BJ (cell line): Measurements from ENCODE around the gene TUBB. TPM values are rescaled to one million over a fixed set of nuclear protein-coding genes. Genes with fewer than 3 reads are reported as not detected.
"Not testable (repeated sequence)": the region's sequence is repeated elsewhere in the genome, so short reads cannot be mapped to it uniquely, and the experiment has no call there.

Experiments used
- CTCF ChIA-PET: fragments of 350-600 bp; formaldehyde crosslinking; extraction: SDS; loops from one replicate; lab custom pipeline; 2021; ENCODE audit warnings: antibody characterized with exemption, inconsistent platforms; lab: Yijun Ruan, JAX
- POLR2A ChIA-PET: fragments of 300-600 bp; sonication (Branson Sonifier 250); formaldehyde crosslinking; extraction: SDS; loops from one replicate; lab custom pipeline; 2021; ENCODE audit warnings: antibody characterized with exemption; lab: Charles Lee
- DNase-seq: peaks from one replicate; pipeline ENCODE4 v3.0.0-alpha.2; 2011; ENCODE audit warnings: low read depth
- H3K27me3 ChIP-seq: 2 replicates; pipeline ENCODE4 v1.6.0; 2011; ENCODE audit warnings: low read length; ENCODE audit not compliant: control insufficient read depth, insufficient read depth
- H3K36me3 ChIP-seq: 2 replicates; pipeline ENCODE4 v1.5.1; 2011; ENCODE audit warnings: low read length; ENCODE audit not compliant: control insufficient read depth, insufficient read depth
- H3K4me3 ChIP-seq: 2 replicates; pipeline ENCODE4 v1.5.1; 2011; ENCODE audit warnings: low read depth, mild to moderate bottlenecking, control low read depth, low read length
- polyA plus RNA-seq: library from polyadenylated mRNA; depleted of rRNA; stranded (reverse); fragments of >200 nt; gene quantifications from 2 replicates; pipeline ENCODE4 v1.2.3, GENCODE V29; 2011
- TF ChIP-seq, protein P1 (sequence below): IDR thresholded peaks from 2 replicates; pipeline ENCODE4 v1.5.1; 2011; ENCODE audit warnings: low read depth, mild to moderate bottlenecking, control low read depth, inconsistent platforms, low read length, moderate library complexity; ENCODE audit not compliant: insufficient read depth

Gene TUBB
- polyA plus RNA-seq, 1 experiment: 1,840 TPM

DNA sequence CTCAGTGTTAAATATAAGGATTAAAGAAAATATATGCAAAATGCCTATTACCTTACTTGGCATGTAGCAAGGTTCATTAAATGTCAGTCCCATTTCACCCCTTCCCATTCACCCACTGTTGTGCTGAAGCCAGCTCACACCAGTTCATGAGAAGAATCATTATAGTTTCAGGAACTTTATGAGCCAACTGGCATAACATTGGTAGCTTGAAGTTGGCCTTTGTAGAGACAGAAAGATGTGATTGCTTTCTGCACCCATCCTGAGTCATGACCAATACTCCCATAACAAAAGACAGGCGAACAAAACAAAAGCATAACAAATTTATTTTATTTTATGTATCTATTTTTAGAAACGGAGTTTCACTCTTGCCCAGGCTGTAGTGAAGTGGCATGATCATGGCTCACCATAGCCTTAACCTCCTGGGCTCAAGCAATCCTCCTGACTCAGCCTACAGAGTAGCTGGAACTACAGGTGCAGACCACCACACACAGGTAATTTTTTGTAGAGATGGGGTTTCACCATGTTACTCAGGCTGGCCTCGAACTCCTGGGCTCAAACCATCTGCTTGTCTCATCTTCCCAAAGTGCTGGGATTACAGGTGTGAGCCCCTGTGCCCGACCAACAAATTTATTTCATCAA, 41.8 kb downstream of the TUBB start:
- Histone ChIP-seq H3K27me3 (no peaks in the 10 kb centered on the region), H3K36me3 (no peaks in the 10 kb centered on the region), H3K4me3 (no peak overlapping the region)
- TF ChIP-seq, protein P1, sequence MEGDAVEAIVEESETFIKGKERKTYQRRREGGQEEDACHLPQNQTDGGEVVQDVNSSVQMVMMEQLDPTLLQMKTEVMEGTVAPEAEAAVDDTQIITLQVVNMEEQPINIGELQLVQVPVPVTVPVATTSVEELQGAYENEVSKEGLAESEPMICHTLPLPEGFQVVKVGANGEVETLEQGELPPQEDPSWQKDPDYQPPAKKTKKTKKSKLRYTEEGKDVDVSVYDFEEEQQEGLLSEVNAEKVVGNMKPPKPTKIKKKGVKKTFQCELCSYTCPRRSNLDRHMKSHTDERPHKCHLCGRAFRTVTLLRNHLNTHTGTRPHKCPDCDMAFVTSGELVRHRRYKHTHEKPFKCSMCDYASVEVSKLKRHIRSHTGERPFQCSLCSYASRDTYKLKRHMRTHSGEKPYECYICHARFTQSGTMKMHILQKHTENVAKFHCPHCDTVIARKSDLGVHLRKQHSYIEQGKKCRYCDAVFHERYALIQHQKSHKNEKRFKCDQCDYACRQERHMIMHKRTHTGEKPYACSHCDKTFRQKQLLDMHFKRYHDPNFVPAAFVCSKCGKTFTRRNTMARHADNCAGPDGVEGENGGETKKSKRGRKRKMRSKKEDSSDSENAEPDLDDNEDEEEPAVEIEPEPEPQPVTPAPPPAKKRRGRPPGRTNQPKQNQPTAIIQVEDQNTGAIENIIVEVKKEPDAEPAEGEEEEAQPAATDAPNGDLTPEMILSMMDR: no peak
- ChIA-PET POLR2A (no interaction called here), CTCF (interaction anchor here (0.6 to 1.5 kb wide), 3 partner anchors 10 to 60 kb away, joined by 3 to 5 read pairs (median 3); no protein-coding TSS in a partner anchor)
- no peak for DNase-seq

DNA sequence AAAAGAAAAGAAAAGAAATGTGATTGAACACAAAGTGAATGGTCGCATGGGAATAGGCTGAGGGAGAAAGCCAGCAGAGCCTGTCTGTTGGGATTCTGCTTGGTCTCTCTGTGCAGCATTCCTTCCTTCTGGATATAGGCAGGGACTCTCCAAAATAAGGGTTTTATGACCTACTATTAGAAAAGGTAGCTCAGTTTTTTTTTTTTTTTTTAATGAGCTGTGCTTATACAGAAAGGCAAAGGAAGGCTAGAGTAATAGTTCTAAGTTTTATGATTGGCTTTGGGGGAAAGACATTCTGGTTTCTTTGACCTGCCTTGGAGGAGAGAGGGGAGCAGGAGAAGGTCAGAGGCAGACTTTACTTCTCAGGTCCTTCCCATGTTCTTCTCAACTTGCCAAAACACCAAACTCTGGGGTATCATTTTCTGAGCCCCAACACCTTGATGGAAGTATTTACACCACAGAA, 43.0 kb downstream of the TUBB start:
- Histone ChIP-seq H3K27me3 (no peaks in the 10 kb centered on the region), H3K36me3 (no peaks in the 10 kb centered on the region), H3K4me3 (no peak overlapping the region)
- no peak for DNase-seq
- ChIA-PET CTCF (interaction anchor here (1.3 to 1.8 kb wide), 4 partner anchors 11 to 41 kb away, joined by 4 to 6 read pairs (median 6); no protein-coding TSS in a partner anchor), POLR2A (no interaction called here)
- TF ChIP-seq, protein P1: no peak

DNA sequence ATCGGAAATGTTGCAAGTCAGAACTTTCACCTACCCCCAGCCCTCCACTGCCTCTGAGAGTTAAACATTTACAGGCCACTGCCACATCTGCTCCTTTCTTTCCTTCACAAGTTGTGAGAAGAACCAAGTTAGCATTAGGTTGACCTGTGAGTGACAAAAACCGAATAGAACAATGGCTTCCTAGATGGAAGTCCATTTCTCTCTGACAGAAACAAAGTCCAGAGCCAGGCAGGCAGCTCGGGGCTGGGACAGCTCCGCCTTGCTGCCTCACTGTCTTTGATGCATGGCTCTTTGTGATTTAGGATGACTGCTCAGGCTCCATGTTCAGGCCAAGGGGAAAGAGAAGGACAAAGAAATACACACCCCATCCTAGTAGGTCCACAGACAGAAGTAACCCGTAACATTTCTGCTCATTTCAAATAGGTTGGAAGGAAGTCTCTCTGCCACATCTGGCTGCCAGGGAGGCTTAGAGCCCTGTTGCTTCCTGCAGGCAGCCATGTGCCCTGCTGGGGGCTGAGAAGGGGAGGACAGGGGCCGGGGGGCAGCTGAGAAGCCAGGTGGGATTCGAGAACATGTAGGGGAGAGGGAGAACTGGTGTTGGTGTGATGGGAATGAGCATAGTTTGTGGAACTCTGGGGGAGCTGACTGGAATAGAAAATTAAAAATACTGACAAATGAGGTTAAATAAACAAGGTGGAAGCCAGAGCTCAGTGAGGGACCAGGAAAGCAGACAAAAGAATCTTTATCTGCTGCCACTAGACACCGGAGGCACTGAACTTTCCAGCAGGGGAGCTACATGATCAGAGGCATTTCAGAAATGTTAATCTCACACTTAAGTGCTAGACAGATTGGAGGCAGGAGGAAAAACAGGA, 43.7 kb downstream of the TUBB start:
- TF ChIP-seq, protein P1: peak; percentile 27; the same call in 1 of the 2 replicates
- no peak overlapping the region for H3K4me3 ChIP-seq
- CTCF ChIA-PET: interaction anchor here (1.1 to 1.8 kb wide), 5 partner anchors 12 to 41 kb away, joined by 3 to 6 read pairs (median 5); partner anchors contain the start of gene IER3
- DNase-seq: no peak
- no peaks in the 10 kb centered on the region for H3K27me3 ChIP-seq
- H3K36me3 ChIP-seq: no peaks in the 10 kb centered on the region
- POLR2A ChIA-PET: interaction anchor here (0.6 kb wide), 1 partner anchor 27 kb away, joined by 5 read pairs; no protein-coding TSS in a partner anchor

DNA sequence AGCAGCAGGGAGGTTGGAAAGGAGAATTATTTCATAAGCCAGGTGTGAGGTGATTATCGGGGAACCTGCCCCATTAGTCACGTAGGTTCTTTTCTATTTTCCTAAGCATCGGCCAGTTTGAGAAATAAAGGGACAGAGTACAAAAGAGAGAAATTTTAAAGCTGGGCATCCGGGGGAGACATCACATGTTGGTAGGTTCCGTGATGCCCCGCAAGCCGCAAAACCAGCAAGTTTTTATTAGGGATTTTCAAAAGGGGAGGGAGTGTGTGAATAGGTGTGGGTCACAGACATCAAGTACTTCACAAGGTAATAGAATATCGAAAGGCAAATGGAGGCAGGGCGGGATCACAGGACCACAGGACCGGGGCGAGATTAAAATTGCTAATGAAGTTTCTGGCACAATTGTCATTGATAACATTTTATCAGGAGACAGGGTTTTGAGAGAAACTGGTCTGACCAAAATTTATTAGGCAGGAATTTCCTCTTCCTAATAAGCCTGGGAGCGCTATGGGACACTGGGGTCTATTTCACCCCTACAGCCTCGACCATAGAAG, 44.4 kb downstream of the TUBB start:
- POLR2A ChIA-PET: interaction anchor here (0.6 kb wide), 1 partner anchor 28 kb away, joined by 5 read pairs; no protein-coding TSS in a partner anchor
- not testable (repeated sequence) for H3K4me3 ChIP-seq, H3K36me3 ChIP-seq, H3K27me3 ChIP-seq, DNase-seq
- CTCF ChIA-PET: interaction anchor here (1.1 to 1.8 kb wide), 4 partner anchors 12 to 42 kb away, joined by 3 to 6 read pairs (median 5); partner anchors contain the start of gene IER3

DNA sequence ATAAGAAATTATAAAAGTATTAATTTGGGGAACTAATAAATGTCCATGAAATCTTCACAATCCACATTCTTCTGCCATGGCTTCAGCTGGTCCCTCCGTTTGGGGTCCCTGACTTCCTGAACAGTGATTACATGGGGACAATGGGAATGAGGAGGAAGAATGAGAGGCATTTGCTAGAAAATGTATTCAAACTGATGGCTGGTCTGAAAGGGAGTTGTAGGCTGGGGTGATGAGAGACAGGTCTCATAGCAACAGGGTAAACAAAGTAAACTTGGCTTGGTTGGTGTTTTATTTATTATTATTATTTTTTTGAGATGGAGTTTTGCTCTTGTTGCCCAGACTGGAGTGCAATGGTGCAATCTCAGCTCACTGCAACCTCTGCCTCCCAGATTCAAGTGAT, 45.3 kb downstream of the TUBB start:
- POLR2A ChIA-PET, H3K4me3 ChIP-seq, DNase-seq: not testable (repeated sequence)

More for the DNA sequence above, 45.3 kb downstream of the TUBB start:
- H3K27me3 ChIP-seq, CTCF ChIA-PET, H3K36me3 ChIP-seq: not testable (repeated sequence)
